ENCODE results near the gene MAML3.
A peak's percentile ranks its signal among the peaks of the same experiment; 100 is the strongest.

The MAML3 gene

GRCh38 chr4:139924782-139925181 is 229.2 kb downstream of the MAML3 start:
- TF ChIP-seq CEBPB (IDR thresholded peaks at IDR 0.05) (no peak), TAF1 (IDR thresholded peaks at IDR 0.05; ENCODE audit: low read depth) (no peak), REST (IDR thresholded peaks at IDR 0.05; ENCODE audit: low read depth) (no peak), MAX (IDR thresholded peaks at IDR 0.05) (no peak), YY1 (IDR thresholded peaks at IDR 0.05; ENCODE audit: low read depth) (no peak), RAD21 (IDR thresholded peaks at IDR 0.05; ENCODE audit: low read depth) (no peak), EP300 (IDR thresholded peaks at IDR 0.05; ENCODE audit: borderline replicate concordance) (no peak), TCF12 (IDR thresholded peaks at IDR 0.05; ENCODE audit: low read depth) (no peak), CREB1 (IDR thresholded peaks at IDR 0.05; ENCODE audit: low read depth) (no peak), NFIC (IDR thresholded peaks at IDR 0.05) (no peak), USF1 (IDR thresholded peaks at IDR 0.05) (no peak)

GRCh38 chr4:139922406-139923024 is 231.5 kb downstream of the MAML3 start:
- TF ChIP-seq TAF1 (IDR thresholded peaks at IDR 0.05; ENCODE audit: low read depth) (no peak), USF1 (IDR thresholded peaks at IDR 0.05) (0 out of 2 replicates have a peak, but pooled peaks have one; percentile 8)

- TF ChIP-seq TEAD4 (IDR thresholded peaks at IDR 0.05), result no peak
- TF ChIP-seq CREB1 (IDR thresholded peaks at IDR 0.05; ENCODE audit: low read depth), result no peak
- no peak for TF ChIP-seq TAF1 (IDR thresholded peaks at IDR 0.05; ENCODE audit: low read depth)
- no peak for TF ChIP-seq TCF12 (IDR thresholded peaks at IDR 0.05; ENCODE audit: low read depth)
- no peak for TF ChIP-seq EGR1 (IDR thresholded peaks at IDR 0.05)
- TF ChIP-seq FOXM1 (IDR thresholded peaks at IDR 0.05; ENCODE audit: borderline replicate concordance, low read depth), result no peak
- TF ChIP-seq YY1 (IDR thresholded peaks at IDR 0.05; ENCODE audit: low read depth), result no peak
Measured at GRCh38 chr4:139921429-139922184, 232.4 kb downstream of the MAML3 start.

GRCh38 chr4:139920486-139921002 is 233.4 kb downstream of the MAML3 start:
- no peak for TF ChIP-seq REST (IDR thresholded peaks at IDR 0.05; ENCODE audit: low read depth)
- TF ChIP-seq CREB1 (IDR thresholded peaks at IDR 0.05; ENCODE audit: low read depth), result no peak
- no peak for TF ChIP-seq EP300 (IDR thresholded peaks at IDR 0.05; ENCODE audit: borderline replicate concordance)
- no peak for TF ChIP-seq FOXM1 (IDR thresholded peaks at IDR 0.05; ENCODE audit: borderline replicate concordance, low read depth)
- no peak for TF ChIP-seq TCF12 (IDR thresholded peaks at IDR 0.05; ENCODE audit: low read depth)
- no peak for TF ChIP-seq ZBTB7A (IDR thresholded peaks at IDR 0.05; ENCODE audit: low read depth)
- TF ChIP-seq CEBPB (IDR thresholded peaks at IDR 0.05), result no peak
- TF ChIP-seq MAX (IDR thresholded peaks at IDR 0.05), result no peak
- no peak for TF ChIP-seq RAD21 (IDR thresholded peaks at IDR 0.05; ENCODE audit: low read depth)
- TF ChIP-seq EGR1 (IDR thresholded peaks at IDR 0.05), result no peak
- no peak for TF ChIP-seq NFIC (IDR thresholded peaks at IDR 0.05)
- TF ChIP-seq TAF1 (IDR thresholded peaks at IDR 0.05; ENCODE audit: low read depth), result no peak
- no peak for TF ChIP-seq USF1 (IDR thresholded peaks at IDR 0.05)

- TF ChIP-seq TAF1 (IDR thresholded peaks at IDR 0.05; ENCODE audit: low read depth), result no peak
- no peak for TF ChIP-seq TEAD4 (IDR thresholded peaks at IDR 0.05)
- no peak for TF ChIP-seq EGR1 (IDR thresholded peaks at IDR 0.05)
- TF ChIP-seq REST (IDR thresholded peaks at IDR 0.05; ENCODE audit: low read depth), result no peak
- no peak for TF ChIP-seq YY1 (IDR thresholded peaks at IDR 0.05; ENCODE audit: low read depth)
- TF ChIP-seq EP300 (IDR thresholded peaks at IDR 0.05; ENCODE audit: borderline replicate concordance), result no peak
Measured at GRCh38 chr4:139919521-139919920, 234.5 kb downstream of the MAML3 start.

Data from Ishikawa (cell line).